ENCODE measurements around the gene POLR2A.
"Not testable (repeated sequence)": the region's sequence is repeated elsewhere in the genome, so short reads cannot be mapped to it uniquely, and the experiment has no call there.

Gene POLR2A

DNA sequence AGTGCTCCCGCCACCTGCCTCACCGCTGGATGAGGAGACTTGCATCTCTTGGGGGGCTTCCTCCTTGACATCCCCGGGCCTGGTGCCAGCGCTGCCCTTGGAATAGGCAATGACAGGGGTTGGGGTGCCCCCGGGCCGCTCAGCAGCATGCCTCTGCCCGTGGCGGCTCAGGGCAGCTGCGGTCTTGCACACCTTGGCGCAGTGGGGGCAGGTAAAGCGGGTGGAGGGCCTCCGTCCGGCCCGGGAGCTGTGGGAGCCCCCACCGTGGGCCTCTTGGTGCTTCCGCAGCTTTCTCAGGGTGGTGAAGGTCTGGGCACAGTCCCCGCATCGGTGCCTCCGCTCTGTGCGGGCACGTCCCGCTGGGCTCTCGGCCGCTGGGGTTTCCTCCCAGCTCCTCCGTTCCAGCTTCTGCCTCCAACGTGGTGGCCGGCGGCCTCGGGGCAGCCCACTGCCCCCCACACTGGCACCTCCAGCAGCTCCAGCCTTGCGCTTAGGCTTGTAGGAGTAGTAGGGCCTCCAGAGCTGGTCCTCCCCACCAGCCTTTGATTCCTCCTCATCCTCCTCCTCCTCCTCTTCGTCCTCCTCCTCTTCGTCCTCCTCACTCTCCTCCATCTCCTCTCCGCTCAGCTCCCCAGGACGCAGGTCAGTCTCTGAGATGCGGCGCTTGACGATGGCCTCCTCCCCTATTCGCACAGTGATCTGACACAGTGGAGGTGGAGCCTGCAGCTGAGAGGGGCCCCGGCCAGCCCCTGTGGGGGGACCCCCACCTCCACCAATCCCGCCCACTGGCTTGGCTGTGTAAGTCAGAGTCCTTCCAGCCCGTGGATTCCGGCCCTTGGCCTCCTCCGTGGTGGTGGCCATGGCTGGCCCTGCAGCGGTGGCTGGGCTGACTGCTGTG lies 21.4 kb upstream of the POLR2A start:
- Histone ChIP-seq H3K27ac (ENCODE audit: low read depth, low read length) (no peak overlapping the region), H3K27me3 (ENCODE audit: insufficient read depth, low read length) (no peaks in the 10 kb centered on the region), H3K4me3 (ENCODE audit: low read depth, low read length) (no peak overlapping the region), H3K36me3 (ENCODE audit: insufficient read depth, low read length) (no peaks in the 10 kb centered on the region; the same call in 1 of the 2 replicates), H2AFZ (ENCODE audit: low read length, unreplicated experiment) (no peak overlapping the region), H3K79me2 (ENCODE audit: control insufficient read depth, insufficient read depth, low read length, unreplicated experiment) (peaks cover 3% of the 10 kb centered on the region), H3K4me1 (ENCODE audit: control insufficient read depth, insufficient read depth, low read length, unreplicated experiment) (peaks cover 12% of the 10 kb centered on the region)

DNA sequence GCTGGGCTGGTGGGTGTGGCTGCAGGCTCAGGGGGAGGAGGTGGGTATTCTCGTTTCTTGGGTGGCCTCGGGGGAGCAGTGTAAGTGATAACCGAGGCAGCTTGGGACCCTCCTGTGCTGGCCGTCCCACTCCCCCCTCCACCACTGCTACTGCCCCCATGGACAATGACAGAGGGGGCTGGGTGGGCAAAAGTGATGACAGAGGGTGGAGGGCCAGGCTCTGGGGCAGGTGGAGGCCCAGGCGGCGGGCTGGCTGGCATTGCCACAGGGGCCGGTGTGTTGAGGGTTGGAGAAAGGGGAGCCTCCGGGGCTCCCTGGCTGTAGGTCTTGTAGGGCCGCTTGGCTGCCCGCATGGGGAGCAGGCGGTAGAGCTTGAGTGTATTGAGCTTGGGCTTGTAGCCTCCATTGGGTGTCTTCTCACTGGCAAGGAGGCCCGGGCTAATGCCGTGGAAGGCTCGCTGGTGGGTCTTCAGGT lies 20.8 kb upstream of the POLR2A start:
- Histone ChIP-seq H3K27me3 (ENCODE audit: insufficient read depth, low read length) (no peaks in the 10 kb centered on the region), H3K4me3 (ENCODE audit: low read depth, low read length) (no peak overlapping the region), H2AFZ (ENCODE audit: low read length, unreplicated experiment) (no peak overlapping the region), H3K4me1 (ENCODE audit: control insufficient read depth, insufficient read depth, low read length, unreplicated experiment) (peaks cover 12% of the 10 kb centered on the region), H3K27ac (ENCODE audit: low read depth, low read length) (no peak overlapping the region), H3K79me2 (ENCODE audit: control insufficient read depth, insufficient read depth, low read length, unreplicated experiment) (peaks cover 5% of the 10 kb centered on the region), H3K36me3 (ENCODE audit: insufficient read depth, low read length) (no peaks in the 10 kb centered on the region; the same call in 1 of the 2 replicates)

DNA sequence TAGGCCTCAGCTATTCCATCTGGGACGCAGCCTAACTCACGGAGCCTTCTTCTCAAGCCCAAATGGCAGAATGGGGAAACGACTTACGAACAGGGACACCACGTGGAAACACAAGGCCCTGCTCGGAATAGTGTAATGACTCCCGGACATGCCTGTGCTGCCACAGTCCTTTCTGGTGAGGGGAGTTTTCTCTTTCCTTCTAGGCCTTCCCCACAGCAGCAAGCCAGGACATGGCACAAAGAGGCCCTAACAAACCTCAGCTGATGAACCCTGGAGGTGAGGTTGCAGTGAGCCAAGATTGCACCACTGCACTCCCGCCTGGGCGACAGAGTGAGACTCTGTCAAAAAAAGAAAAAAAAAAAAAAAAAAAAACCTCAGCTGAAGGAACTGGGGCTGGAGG lies 20.1 kb upstream of the POLR2A start:
- no peak overlapping the region for H2AFZ ChIP-seq (ENCODE audit: low read length, unreplicated experiment)
- no peaks in the 10 kb centered on the region; the same call in 1 of the 2 replicates for H3K36me3 ChIP-seq (ENCODE audit: insufficient read depth, low read length)
- no peak overlapping the region for H3K27ac ChIP-seq (ENCODE audit: low read depth, low read length)
- no peaks in the 10 kb centered on the region for H3K27me3 ChIP-seq (ENCODE audit: insufficient read depth, low read length)
- no peak overlapping the region for H3K4me3 ChIP-seq (ENCODE audit: low read depth, low read length)
- peaks cover 11% of the 10 kb centered on the region for H3K79me2 ChIP-seq (ENCODE audit: control insufficient read depth, insufficient read depth, low read length, unreplicated experiment)
- H3K4me1 ChIP-seq (ENCODE audit: control insufficient read depth, insufficient read depth, low read length, unreplicated experiment) = peaks cover 12% of the 10 kb centered on the region

DNA sequence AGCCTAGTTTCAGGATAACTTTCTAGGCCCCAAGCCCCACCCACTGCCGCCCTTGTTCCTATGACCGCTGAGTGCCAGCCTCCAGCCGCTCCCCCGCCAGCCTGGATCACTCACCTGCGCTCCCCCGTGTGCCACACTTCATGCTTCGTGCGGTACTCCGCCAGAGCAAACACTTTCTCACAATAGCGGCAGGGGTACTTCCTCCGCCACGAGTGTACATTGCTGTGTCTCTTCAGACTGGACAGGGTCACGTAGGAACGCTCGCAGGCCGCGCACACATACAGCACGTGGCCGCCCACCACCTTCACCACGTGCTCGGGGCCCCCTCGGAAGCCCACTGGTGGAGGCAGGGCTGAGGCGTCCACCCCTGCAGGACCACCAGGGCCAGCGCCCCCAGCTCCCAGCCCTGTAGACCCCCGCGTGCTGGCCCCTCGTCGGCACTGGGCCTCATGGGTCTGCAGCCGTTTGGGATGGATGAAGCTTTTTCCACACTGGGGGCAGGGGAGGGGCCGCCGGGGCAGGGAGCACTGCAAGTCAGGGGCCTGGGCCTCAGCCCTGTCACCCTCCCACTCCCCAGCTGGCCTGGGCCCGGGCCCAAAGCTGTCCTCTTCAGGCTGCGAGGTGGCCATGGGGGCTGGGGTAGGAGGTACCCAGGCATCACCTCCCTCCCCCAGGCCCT lies 18.4 kb upstream of the POLR2A start:
- Histone ChIP-seq H3K4me3 (ENCODE audit: low read depth, low read length) (no peak overlapping the region), H3K36me3 (ENCODE audit: insufficient read depth, low read length) (no peaks in the 10 kb centered on the region; the same call in 1 of the 2 replicates), H3K27ac (ENCODE audit: low read depth, low read length) (no peak overlapping the region), H3K27me3 (ENCODE audit: insufficient read depth, low read length) (no peaks in the 10 kb centered on the region), H3K4me1 (ENCODE audit: control insufficient read depth, insufficient read depth, low read length, unreplicated experiment) (peaks cover 12% of the 10 kb centered on the region), H3K79me2 (ENCODE audit: control insufficient read depth, insufficient read depth, low read length, unreplicated experiment) (peaks cover 11% of the 10 kb centered on the region), H2AFZ (ENCODE audit: low read length, unreplicated experiment) (no peak overlapping the region)

DNA sequence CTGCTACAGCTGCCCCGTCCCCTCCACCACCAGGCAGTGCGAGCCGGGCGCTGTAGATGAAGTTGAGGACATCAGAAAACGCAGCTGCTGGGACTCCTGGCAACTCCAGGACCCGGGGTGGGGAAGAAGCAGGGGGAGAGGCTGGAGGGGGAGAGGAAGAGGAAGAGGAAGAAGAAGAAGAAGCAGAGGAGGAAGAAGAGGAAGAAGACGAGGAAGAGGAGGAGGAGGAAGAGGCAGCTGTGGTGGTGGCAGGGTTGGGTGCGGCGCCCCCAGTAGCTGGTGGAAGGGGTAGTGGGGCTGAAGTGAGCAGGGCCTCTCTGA lies 17.9 kb upstream of the POLR2A start:
- Histone ChIP-seq H3K4me3 (ENCODE audit: low read depth, low read length) (no peak overlapping the region), H2AFZ (ENCODE audit: low read length, unreplicated experiment) (no peak overlapping the region)

DNA sequence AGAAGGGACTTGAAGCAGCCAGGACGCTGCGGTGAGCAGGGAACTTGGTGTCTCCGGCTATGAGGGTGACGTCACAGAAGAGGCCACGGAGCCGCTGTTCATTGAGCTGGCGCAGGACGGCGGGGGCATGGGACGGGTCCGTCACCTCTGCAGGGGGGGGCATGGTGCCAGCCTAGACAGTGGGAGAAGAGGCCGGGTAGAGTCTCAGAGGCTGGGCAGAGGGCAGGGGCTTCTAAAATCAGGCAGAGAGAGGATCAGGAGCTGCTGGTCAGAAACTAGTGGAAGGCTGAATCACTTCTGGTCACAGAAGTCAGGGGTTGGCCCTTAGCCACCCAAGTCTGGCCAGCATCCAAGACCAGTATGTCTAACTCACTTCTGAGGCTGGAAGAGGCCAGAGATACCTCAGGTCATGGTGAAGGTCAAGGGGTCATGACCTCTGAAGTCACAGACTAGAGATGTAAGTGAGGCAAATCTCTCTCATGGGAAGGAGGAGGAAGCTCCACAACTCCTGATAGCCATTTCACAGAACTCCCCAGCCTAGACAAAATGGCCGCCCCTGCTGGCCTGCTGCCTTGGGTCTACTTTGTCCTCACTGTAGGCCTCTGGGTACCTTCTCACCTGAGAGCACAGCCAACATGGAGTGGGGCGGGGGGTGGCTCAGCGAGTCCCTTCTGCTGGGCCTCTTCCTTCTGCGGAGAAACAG lies 17.4 kb upstream of the POLR2A start:
- Histone ChIP-seq H3K4me3 (ENCODE audit: low read depth, low read length) (no peak overlapping the region), H3K27me3 (ENCODE audit: insufficient read depth, low read length) (no peaks in the 10 kb centered on the region), H2AFZ (ENCODE audit: low read length, unreplicated experiment) (no peak overlapping the region), H3K36me3 (ENCODE audit: insufficient read depth, low read length) (no peaks in the 10 kb centered on the region; the same call in 1 of the 2 replicates), H3K4me1 (ENCODE audit: control insufficient read depth, insufficient read depth, low read length, unreplicated experiment) (peaks cover 12% of the 10 kb centered on the region), H3K27ac (ENCODE audit: low read depth, low read length) (peak overlapping the region; percentile 3; the same call in 1 of the 2 replicates), H3K79me2 (ENCODE audit: control insufficient read depth, insufficient read depth, low read length, unreplicated experiment) (peaks cover 16% of the 10 kb centered on the region)

More for the DNA sequence above, 17.9 kb upstream of the POLR2A start:
- H3K27me3 ChIP-seq (ENCODE audit: insufficient read depth, low read length) = no peaks in the 10 kb centered on the region
- no peak overlapping the region for H3K27ac ChIP-seq (ENCODE audit: low read depth, low read length)
- peaks cover 11% of the 10 kb centered on the region for H3K79me2 ChIP-seq (ENCODE audit: control insufficient read depth, insufficient read depth, low read length, unreplicated experiment)
- H3K36me3 ChIP-seq (ENCODE audit: insufficient read depth, low read length) = no peaks in the 10 kb centered on the region; the same call in 1 of the 2 replicates
- H3K4me1 ChIP-seq (ENCODE audit: control insufficient read depth, insufficient read depth, low read length, unreplicated experiment) = peaks cover 12% of the 10 kb centered on the region

DNA sequence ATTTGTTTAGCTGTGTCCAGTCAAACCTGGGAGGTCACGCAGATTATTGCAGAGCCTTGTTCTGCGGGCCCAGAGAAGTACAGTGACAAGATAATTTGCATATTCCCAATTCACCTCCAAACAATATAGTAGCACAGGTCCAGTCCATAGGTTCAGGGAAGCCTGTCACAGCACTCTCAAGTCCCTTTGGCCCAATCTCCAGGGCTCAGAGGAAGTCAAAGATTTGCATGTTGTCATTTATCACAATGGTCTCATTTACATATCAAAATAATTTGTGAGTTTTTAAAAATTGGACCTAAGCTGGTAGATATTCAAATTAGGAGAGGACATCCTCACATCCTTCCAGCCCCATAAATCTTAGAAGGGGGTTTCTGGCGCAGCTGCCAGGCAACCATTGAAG lies 16.7 kb upstream of the POLR2A start:
- no peaks in the 10 kb centered on the region for H3K27me3 ChIP-seq (ENCODE audit: insufficient read depth, low read length)
- H3K36me3 ChIP-seq (ENCODE audit: insufficient read depth, low read length) = no peaks in the 10 kb centered on the region; the same call in 1 of the 2 replicates
- peaks cover 18% of the 10 kb centered on the region for H3K79me2 ChIP-seq (ENCODE audit: control insufficient read depth, insufficient read depth, low read length, unreplicated experiment)
- no peak overlapping the region for H2AFZ ChIP-seq (ENCODE audit: low read length, unreplicated experiment)
- no peak overlapping the region for H3K4me3 ChIP-seq (ENCODE audit: low read depth, low read length)
- H3K27ac ChIP-seq (ENCODE audit: low read depth, low read length) = 0 out of 2 replicates have a peak overlapping the region, but pooled peaks have one; percentile 3
- H3K4me1 ChIP-seq (ENCODE audit: control insufficient read depth, insufficient read depth, low read length, unreplicated experiment) = peaks cover 12% of the 10 kb centered on the region

DNA sequence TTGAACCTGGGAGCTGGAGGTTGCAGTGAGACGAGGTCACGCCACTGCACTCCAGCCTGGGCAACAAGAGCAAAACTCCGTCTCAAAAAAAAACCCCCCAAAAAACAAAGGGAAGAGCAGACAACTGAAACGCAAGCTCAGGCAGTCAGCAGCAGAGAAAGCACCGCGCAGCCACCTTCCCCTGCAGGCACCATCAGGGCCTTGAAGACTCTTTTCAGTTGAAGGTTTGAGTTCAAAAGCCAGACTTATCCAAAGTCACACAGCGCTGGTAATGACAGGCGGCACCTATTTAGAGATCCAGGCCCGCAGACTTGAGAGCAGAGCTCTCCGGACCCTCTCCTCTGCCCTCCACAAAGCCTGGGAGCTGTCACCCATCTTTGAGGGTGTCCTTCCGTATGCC lies 15.9 kb upstream of the POLR2A start:
- Histone ChIP-seq H2AFZ (ENCODE audit: low read length, unreplicated experiment) (no peak overlapping the region), H3K27ac (ENCODE audit: low read depth, low read length) (no peak overlapping the region), H3K4me3 (ENCODE audit: low read depth, low read length) (no peak overlapping the region), H3K79me2 (ENCODE audit: control insufficient read depth, insufficient read depth, low read length, unreplicated experiment) (peaks cover 18% of the 10 kb centered on the region), H3K27me3 (ENCODE audit: insufficient read depth, low read length) (no peaks in the 10 kb centered on the region), H3K36me3 (ENCODE audit: insufficient read depth, low read length) (no peaks in the 10 kb centered on the region; the same call in 1 of the 2 replicates), H3K4me1 (ENCODE audit: control insufficient read depth, insufficient read depth, low read length, unreplicated experiment) (peaks cover 12% of the 10 kb centered on the region)

DNA sequence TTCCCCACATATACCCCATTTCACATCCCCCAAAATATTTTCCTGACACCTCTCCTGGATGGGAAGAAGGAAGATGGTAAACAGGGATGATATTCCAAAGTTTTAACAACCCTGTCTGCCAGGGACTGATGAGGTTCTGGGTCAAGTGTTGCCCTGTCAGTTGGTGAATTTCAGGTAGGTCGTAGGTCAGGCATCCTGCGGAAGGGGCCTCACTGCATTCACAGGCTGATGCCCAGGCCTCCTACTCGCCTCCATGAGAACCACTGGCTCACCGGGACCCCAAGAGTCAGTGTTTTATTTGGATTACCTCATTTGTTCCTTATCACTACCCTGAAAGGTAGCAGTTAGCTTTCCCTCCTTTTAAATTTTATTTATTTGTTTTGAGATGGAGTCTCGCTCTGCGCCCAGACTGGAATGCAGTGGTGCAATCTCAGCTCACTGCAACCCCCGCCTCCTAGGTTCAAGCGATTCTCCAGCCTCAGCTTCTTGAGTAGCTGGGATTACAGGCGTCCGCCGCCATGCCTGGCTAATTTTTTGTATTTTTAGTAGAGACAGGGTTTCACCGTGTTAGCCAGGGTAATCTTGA lies 15.3 kb upstream of the POLR2A start:
- Histone ChIP-seq H3K36me3 (ENCODE audit: insufficient read depth, low read length) (no peaks in the 10 kb centered on the region; the same call in 1 of the 2 replicates), H3K79me2 (ENCODE audit: control insufficient read depth, insufficient read depth, low read length, unreplicated experiment) (peaks cover 23% of the 10 kb centered on the region), H3K4me1 (ENCODE audit: control insufficient read depth, insufficient read depth, low read length, unreplicated experiment) (peaks cover 12% of the 10 kb centered on the region), H3K27me3 (ENCODE audit: insufficient read depth, low read length) (no peaks in the 10 kb centered on the region), H2AFZ (ENCODE audit: low read length, unreplicated experiment) (no peak overlapping the region), H3K27ac (ENCODE audit: low read depth, low read length) (no peak overlapping the region), H3K4me3 (ENCODE audit: low read depth, low read length) (no peak overlapping the region)

DNA sequence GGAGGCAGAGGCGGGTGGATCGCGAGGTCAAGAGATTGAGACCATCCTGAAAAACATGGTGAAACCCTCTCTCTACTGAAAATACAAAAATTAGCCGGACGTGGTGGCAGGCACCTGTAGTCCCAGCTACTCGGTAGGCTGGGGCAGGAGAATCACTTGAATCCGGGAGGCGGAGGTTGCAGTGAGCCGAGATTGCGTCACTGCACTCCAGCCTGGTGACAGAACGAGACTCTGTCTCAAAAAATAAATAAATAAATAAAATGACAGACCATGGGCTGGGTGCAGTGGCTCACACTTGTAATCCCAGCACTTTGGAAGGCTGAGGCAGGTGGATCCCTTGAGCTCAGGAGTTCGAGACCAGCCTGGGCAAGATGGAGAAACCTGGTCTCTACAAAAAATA lies 14.3 kb upstream of the POLR2A start:
- not testable (repeated sequence) for H3K36me3 ChIP-seq (ENCODE audit: insufficient read depth, low read length); H3K4me3 ChIP-seq (ENCODE audit: low read depth, low read length); H3K27me3 ChIP-seq (ENCODE audit: insufficient read depth, low read length); H3K27ac ChIP-seq (ENCODE audit: low read depth, low read length); H2AFZ ChIP-seq (ENCODE audit: low read length, unreplicated experiment)
- Histone ChIP-seq H3K4me1 (ENCODE audit: control insufficient read depth, insufficient read depth, low read length, unreplicated experiment) (peaks cover 12% of the 10 kb centered on the region), H3K79me2 (ENCODE audit: control insufficient read depth, insufficient read depth, low read length, unreplicated experiment) (peaks cover 31% of the 10 kb centered on the region)
